AG04450 (cell line): ENCODE measurements around the gene SEPTIN8. TPM values are rescaled to one million over a fixed set of nuclear protein-coding genes. Genes with fewer than 3 reads are reported as not detected.

Experiments used
- CTCF ChIA-PET: fragments of 300-600, 350-600 bp; formaldehyde crosslinking; extraction: SDS; loops from one replicate; lab custom pipeline; 2022; ENCODE audit warnings: antibody characterized with exemption, inconsistent platforms; lab: Charles Lee
- POLR2A ChIA-PET: fragments of 350-600 bp; formaldehyde crosslinking; extraction: SDS; loops from one replicate; lab custom pipeline; 2021; ENCODE audit warnings: antibody characterized with exemption, inconsistent platforms; lab: Yijun Ruan, JAX
- DNase-seq: peaks from one replicate; pipeline ENCODE4 v3.0.0-alpha.2; 2011; ENCODE audit warnings: low read depth, low spot score
- H3K27ac ChIP-seq: one replicate; pipeline ENCODE4 v1.5.1; 2012; ENCODE audit warnings: low read depth, low read length, control low read depth
- H3K27me3 ChIP-seq: one replicate; pipeline ENCODE4 v1.6.0; 2012; ENCODE audit warnings: low read length; ENCODE audit not compliant: control insufficient read depth, insufficient read depth
- H3K4me3 ChIP-seq: 2 replicates; pipeline ENCODE4 v1.5.1; 2011; ENCODE audit warnings: mild to moderate bottlenecking, low read depth, low read length, control low read depth
- H3K9me3 ChIP-seq: 2 replicates; pipeline ENCODE4 v1.5.1; 2012; ENCODE audit warnings: low read length; ENCODE audit not compliant: control insufficient read depth, insufficient read depth
- CTCF ChIP-seq: IDR thresholded peaks from 2 replicates; pipeline ENCODE4 v1.5.1; 2011; ENCODE audit warnings: low read depth, low read length, control low read depth, inconsistent platforms
- polyA plus RNA-seq: library from polyadenylated mRNA; depleted of rRNA; stranded (reverse); fragments of >200 nt; gene quantifications from 2 replicates; pipeline ENCODE4 v1.2.3, GENCODE V29; 2011

Gene SEPTIN8
- polyA plus RNA-seq, 1 experiment: 62.4 TPM

GRCh38 chr5:132821350-132821749 lies 44.3 kb upstream of the SEPTIN8 start:
- Histone ChIP-seq H3K4me3 (no peak overlapping the region), H3K9me3 (no peaks in the 10 kb centered on the region), H3K27ac (no peak overlapping the region), H3K27me3 (no peaks in the 10 kb centered on the region)
- no peak for TF ChIP-seq CTCF
- ChIA-PET CTCF (interaction anchor here (0.6 to 8.2 kb wide), 23 partner anchors 9 to 434 kb away, joined by 3 to 147 read pairs (median 6); partner anchors contain the start of genes IRF1 and SHROOM1), POLR2A (interaction anchor here (1.8 kb wide), 1 partner anchor 45 kb away, joined by 4 read pairs; the partner anchor contains the start of genes GDF9 and UQCRQ)
- no peak for DNase-seq

- POLR2A ChIA-PET: interaction anchor here (0.7 to 1.8 kb wide), 3 partner anchors 36 to 65 kb away, joined by 4 to 7 read pairs (median 4); partner anchors contain the start of genes GDF9 and UQCRQ
- no peaks in the 10 kb centered on the region for H3K27me3 ChIP-seq
- peak overlapping the region; percentile 39 for H3K27ac ChIP-seq
- CTCF ChIA-PET: interaction anchor here (0.6 to 8.2 kb wide), 87 partner anchors 10 to 1553 kb away, joined by 3 to 147 read pairs (median 5); partner anchors contain the start of genes AFF4, CCNI2, GDF9 and IL4
- peak; percentile 95 for TF ChIP-seq CTCF
- no peaks in the 10 kb centered on the region for H3K9me3 ChIP-seq
- no peak overlapping the region for H3K4me3 ChIP-seq
- DNase-seq: peak; percentile 85
Observed at GRCh38 chr5:132820162-132820754, 43.2 kb upstream of the SEPTIN8 start.

- DNase-seq: no peak
- POLR2A ChIA-PET: interaction anchor here (0.7 to 1.8 kb wide), 3 partner anchors 47 to 65 kb away, joined by 4 to 7 read pairs (median 4); partner anchors contain the start of genes GDF9 and UQCRQ
- Histone ChIP-seq H3K9me3 (no peaks in the 10 kb centered on the region; the same call in 1 of the 2 replicates), H3K4me3 (0 out of 2 replicates have a peak overlapping the region, but pooled peaks have one; percentile 2), H3K27ac (no peak overlapping the region), H3K27me3 (no peaks in the 10 kb centered on the region)
- no peak for TF ChIP-seq CTCF
- CTCF ChIA-PET: interaction anchor here (0.6 to 8.2 kb wide), 59 partner anchors 9 to 1552 kb away, joined by 3 to 147 read pairs (median 6); partner anchors contain the start of genes AFF4, CCNI2, GDF9 and IL4
Observed at GRCh38 chr5:132819468-132819867, 42.4 kb upstream of the SEPTIN8 start.

GRCh38 chr5:132817011-132817410 lies 40.0 kb upstream of the SEPTIN8 start:
- H3K4me3 ChIP-seq: no peak overlapping the region
- H3K9me3 ChIP-seq: no peaks in the 10 kb centered on the region; the same call in 1 of the 2 replicates
- H3K27ac ChIP-seq: no peak overlapping the region
- ChIA-PET CTCF (interaction anchor here (1.1 to 8.2 kb wide), 4 partner anchors 32 to 430 kb away, joined by 4 to 147 read pairs (median 36); no protein-coding TSS in a partner anchor), POLR2A (no interaction called here)
- TF ChIP-seq CTCF: no peak
- H3K27me3 ChIP-seq: peaks cover 3% of the 10 kb centered on the region
- DNase-seq: no peak

- no peaks in the 10 kb centered on the region; the same call in 1 of the 2 replicates for H3K9me3 ChIP-seq
- POLR2A ChIA-PET: no interaction called here
- no peak for DNase-seq
Observed at GRCh38 chr5:132816554-132816953, 39.5 kb upstream of the SEPTIN8 start.

More at GRCh38 chr5:132816554-132816953, 39.5 kb upstream of the SEPTIN8 start:
- no peak for TF ChIP-seq CTCF
- Histone ChIP-seq H3K4me3 (no peak overlapping the region), H3K27me3 (peaks cover 7% of the 10 kb centered on the region), H3K27ac (no peak overlapping the region)
- CTCF ChIA-PET: interaction anchor here (1.3 to 8.2 kb wide), 3 partner anchors 63 to 429 kb away, joined by 5 to 147 read pairs (median 66); no protein-coding TSS in a partner anchor
